OCI-LY3 (cell line): ENCODE results near the gene RPUSD1.

Source experiments
- CTCF ChIP-seq: fragments of 200-600, 300-600 bp; sonication (generic); IDR thresholded peaks from 2 replicates; pipeline ENCODE4 v1.5.1; 2014; ENCODE audit warnings: antibody characterized with exemption, low read length, low read depth
- EZH2phosphoT487 ChIP-seq: fragments of 200-600 bp; shearing (Covaris generic); IDR thresholded peaks from 2 replicates; pipeline ENCODE4 v1.6.1; 2018; ENCODE audit warnings: antibody characterized with exemption, mixed run types, low read depth

- TF ChIP-seq CTCF: no peak
- no peak for TF ChIP-seq EZH2phosphoT487
These were observed 51.2 kb downstream of the RPUSD1 start for GRCh38 chr16:736936-737481.
